ENCODE results near the gene RPUSD2. TPM values are rescaled to one million over a fixed set of nuclear protein-coding genes. Genes with fewer than 3 reads are reported as not detected.

RPUSD2 gene
- total and polyA plus RNA-seq, 8 donors: 1.9 to 9.7 (median 3.5) TPM

DNA sequence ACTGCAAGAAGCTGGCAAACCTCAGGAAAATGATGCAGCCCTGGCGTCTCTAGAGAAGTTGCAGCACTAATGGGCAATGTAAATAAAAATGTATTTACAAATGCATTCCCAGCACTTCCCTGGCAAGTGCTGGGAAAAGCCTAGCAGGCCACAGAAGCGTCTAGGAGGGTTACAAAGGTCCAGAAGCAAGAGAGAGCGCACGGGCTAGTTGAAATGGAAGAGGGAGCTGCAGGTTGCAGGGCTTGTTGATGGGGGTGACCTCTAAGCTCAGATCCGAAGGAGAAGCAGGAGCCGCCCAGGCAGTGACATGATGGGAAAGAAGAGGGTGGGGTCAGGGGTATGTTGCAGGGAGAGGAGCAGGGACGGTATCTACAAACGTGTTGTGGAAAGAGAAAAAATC lies 22.3 kb downstream of the RPUSD2 start:
- H3K36me3 ChIP-seq: no peaks in the 10 kb centered on the region
- TF ChIP-seq, protein P1, sequence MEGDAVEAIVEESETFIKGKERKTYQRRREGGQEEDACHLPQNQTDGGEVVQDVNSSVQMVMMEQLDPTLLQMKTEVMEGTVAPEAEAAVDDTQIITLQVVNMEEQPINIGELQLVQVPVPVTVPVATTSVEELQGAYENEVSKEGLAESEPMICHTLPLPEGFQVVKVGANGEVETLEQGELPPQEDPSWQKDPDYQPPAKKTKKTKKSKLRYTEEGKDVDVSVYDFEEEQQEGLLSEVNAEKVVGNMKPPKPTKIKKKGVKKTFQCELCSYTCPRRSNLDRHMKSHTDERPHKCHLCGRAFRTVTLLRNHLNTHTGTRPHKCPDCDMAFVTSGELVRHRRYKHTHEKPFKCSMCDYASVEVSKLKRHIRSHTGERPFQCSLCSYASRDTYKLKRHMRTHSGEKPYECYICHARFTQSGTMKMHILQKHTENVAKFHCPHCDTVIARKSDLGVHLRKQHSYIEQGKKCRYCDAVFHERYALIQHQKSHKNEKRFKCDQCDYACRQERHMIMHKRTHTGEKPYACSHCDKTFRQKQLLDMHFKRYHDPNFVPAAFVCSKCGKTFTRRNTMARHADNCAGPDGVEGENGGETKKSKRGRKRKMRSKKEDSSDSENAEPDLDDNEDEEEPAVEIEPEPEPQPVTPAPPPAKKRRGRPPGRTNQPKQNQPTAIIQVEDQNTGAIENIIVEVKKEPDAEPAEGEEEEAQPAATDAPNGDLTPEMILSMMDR (IDR thresholded peaks at IDR 0.05): no peak
- intact Hi-C loops (cut with DNase I): no loop called here
- FAIRE-seq: no peak
- DNase-seq: no peak
- no peaks in the 10 kb centered on the region for H3K27me3 ChIP-seq
- ATAC-seq: no peak
- H3K4me1 ChIP-seq: peaks cover 3 to 8% (median 7%) of the 10 kb centered on the region in 3 donors
- no peaks in the 10 kb centered on the region for H3K9me3 ChIP-seq
- H3K27ac ChIP-seq: no peak overlapping the region
- 68 to 70% methylated on average over 8 of the region's 8 CpGs for WGBS, 2 donors
- H3K4me3 ChIP-seq: no peak overlapping the region

DNA sequence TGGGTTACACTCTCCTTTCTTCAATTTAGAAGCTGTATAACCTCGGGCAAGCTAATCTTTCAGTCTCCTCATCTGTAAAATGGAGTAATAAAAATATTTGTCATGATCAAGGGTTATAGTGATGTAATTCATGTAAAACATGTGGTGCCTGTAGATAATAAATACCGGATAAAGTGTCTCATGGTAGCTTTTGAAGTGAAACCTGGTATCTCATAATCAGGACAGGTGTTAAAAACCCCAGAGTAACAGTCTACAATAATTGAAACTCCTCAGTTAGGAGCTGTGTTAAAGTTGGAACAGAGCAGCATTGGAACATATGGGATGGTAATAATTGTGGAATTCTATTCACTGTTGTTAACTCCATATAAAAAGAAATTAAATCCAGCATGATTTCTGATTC lies 24.1 kb downstream of the RPUSD2 start:
- intact Hi-C loops (cut with DNase I): no loop called here
- DNase-seq (no peak), FAIRE-seq (no peak)

DNA sequence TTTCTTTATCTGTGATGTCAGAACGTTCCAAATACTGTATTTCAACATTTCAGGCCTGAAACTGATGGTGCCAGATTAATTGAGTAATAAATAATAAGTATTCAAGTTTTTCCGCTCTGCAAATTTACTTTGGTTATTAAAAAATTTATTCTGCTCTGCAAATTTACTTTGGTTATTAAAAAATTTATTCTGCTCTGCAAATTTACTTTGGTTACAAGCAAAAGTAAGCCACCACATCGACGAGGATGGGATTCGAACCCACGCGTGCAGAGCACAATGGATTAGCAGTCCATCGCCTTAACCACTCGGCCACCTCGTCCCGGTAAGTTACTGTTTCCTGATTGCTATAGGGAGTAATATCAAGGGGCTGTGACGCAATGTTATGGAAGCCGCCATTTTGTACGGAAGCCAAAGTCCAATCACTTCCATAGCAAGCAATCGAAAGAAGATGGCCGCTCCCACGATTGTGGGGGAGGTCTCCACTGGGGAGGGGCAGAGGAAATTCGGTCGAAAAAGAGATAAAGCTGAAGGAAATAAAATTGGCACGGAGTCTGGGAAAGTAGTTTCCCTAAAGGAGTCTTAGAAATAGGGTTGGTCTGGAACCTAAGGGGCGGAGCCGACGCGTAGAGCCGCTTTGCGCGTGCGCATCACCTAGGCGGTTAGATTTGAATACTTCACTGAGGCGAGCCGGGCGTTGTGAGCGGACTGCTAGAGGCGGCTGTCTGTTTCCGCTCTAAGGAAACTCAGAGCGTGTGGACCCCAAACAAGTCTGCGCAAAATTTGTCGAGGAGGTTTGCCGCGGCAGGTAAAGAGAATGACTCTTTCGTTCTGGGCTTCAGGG lies 24.7 kb downstream of the RPUSD2 start, which contains the start of gene KNL1:
Gene KNL1, plus strand, starts transcription at position 662 of the 841 bp plus-strand sequence. CDS start 8,683 bp downstream, outside the sequence.
- Histone ChIP-seq H3K27me3 (no peaks in the 10 kb centered on the region), H3K36me3 (no peaks in the 10 kb centered on the region), H3K9me3 (no peaks in the 10 kb centered on the region), H3K4me3 (peak within 1 kb of the TSS; percentile 36 to 67 (median 50)), H3K4me1 (peaks cover 3 to 8% (median 7%) of the 10 kb centered on the region in 3 donors), H3K27ac (peak within 1 kb of the TSS; percentile 81 to 95 (median 92))
- TF ChIP-seq, protein P1 (IDR thresholded peaks at IDR 0.05): no peak
- FAIRE-seq: peak; percentile 17
- peak; percentile 87 to 96 (median 92) for DNase-seq
- ATAC-seq: peak; percentile 93 to 97 (median 93)
- intact Hi-C loops (cut with DNase I): no loop called here
- WGBS, 2 donors: 2% methylated on average over 41 of the region's 41 CpGs

More for the DNA sequence above, 24.1 kb downstream of the RPUSD2 start:
- Histone ChIP-seq H3K27me3 (no peaks in the 10 kb centered on the region), H3K36me3 (no peaks in the 10 kb centered on the region), H3K27ac (no peak overlapping the region), H3K4me3 (no peak overlapping the region), H3K4me1 (peaks cover 3 to 8% (median 7%) of the 10 kb centered on the region in 3 donors), H3K9me3 (no peaks in the 10 kb centered on the region)
- no peak for ATAC-seq
- WGBS, 2 donors: 43 to 51% methylated on average over 2 of the region's 2 CpGs
- TF ChIP-seq, protein P1 (IDR thresholded peaks at IDR 0.05): no peak

DNA sequence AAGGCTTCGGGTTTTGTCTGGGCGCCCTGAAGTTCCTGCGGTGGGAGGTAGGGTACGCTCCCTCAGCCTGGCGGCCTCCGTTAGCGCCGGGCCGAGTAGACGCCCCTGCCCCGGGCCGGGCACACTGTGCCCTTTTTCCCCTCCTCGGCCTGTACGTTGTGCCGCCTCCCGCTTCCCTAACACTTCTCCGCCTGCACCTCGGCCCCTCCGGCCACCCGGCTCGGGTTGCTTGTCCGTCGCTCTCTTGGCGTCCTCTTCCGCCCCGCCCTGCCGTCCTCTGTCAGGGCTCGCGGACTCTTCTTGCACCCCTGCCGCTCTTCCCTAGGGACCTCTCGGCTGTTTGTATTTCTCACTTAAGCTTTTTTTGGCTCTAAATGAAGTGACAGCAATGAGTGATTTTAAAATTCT lies 25.3 kb downstream of the RPUSD2 start:
- ATAC-seq (peak; percentile 23 to 66 (median 52)), FAIRE-seq (no peak)
- 0% methylated on average over 31 of the region's 31 CpGs for WGBS, 2 donors

More for the DNA sequence above, 25.3 kb downstream of the RPUSD2 start:
- TF ChIP-seq, protein P1 (IDR thresholded peaks at IDR 0.05): no peak
- no peaks in the 10 kb centered on the region for H3K36me3 ChIP-seq
- no peaks in the 10 kb centered on the region for H3K27me3 ChIP-seq
- intact Hi-C loops (cut with DNase I): no loop called here
- peak overlapping the region in 1 of 4 donors; percentile 93 for H3K27ac ChIP-seq
- peak overlapping the region; percentile 36 to 67 (median 50) for H3K4me3 ChIP-seq
- no peaks in the 10 kb centered on the region for H3K9me3 ChIP-seq
- DNase-seq: peak in 5 of 6 donors; percentile 16 to 83 (median 53)
- H3K4me1 ChIP-seq: peaks cover 3 to 8% (median 7%) of the 10 kb centered on the region in 3 donors
